K562 (cell line): ENCODE results near the gene H2BK1. TPM values are rescaled to one million over a fixed set of nuclear protein-coding genes. Genes with fewer than 3 reads are reported as not detected.

ENCODE experiments used
- BHLHE40 ChIP-seq: IDR thresholded peaks from 2 replicates; pipeline ENCODE4 v1.6.1; 2011; ENCODE audit warnings: low read length, improper control_type of control experiment
- ESRRB ChIP-seq: fragments of 250-450 bp; sonication (Bioruptor Pico); IDR thresholded peaks from 2 replicates; pipeline ENCODE4 v1.5.0; 2020; ENCODE audit warnings: mild to moderate bottlenecking, moderate library complexity, borderline replicate concordance
- FUS ChIP-seq: fragments of 200-400 bp; formaldehyde crosslinking; optimal IDR thresholded peaks from 2 replicates; pipeline ENCODE3; 2017; ENCODE audit warnings: low read depth, low read length
- GABPA ChIP-seq: fragments of 200-800 bp; sonication (Bioruptor generic); conservative IDR thresholded peaks from 2 replicates; pipeline ENCODE4 v1.6.1; 2016; ENCODE audit warnings: low read depth, missing genetic modification characterization, missing compliant biosample characterization
- GMEB1 ChIP-seq: fragments of 250-450 bp; sonication (Bioruptor Pico); IDR thresholded peaks from 2 replicates; pipeline ENCODE4 v1.4.0; 2020; ENCODE audit warnings: mild to moderate bottlenecking
- GTF2A2 ChIP-seq: IDR thresholded peaks from 2 replicates; pipeline ENCODE4 v1.6.1; 2016; ENCODE audit warnings: mild to moderate bottlenecking, missing genetic modification characterization, missing compliant biosample characterization
- MTA1 ChIP-seq: fragments of 450-650 bp; IDR thresholded peaks from 2 replicates; pipeline ENCODE4 v1.6.1; 2017; ENCODE audit warnings: borderline replicate concordance
- MTF1 ChIP-seq: fragments of 250-450 bp; sonication (Bioruptor Pico); IDR thresholded peaks from 2 replicates; pipeline ENCODE4 v1.9.0; 2021; ENCODE audit warnings: moderate library complexity, mild to moderate bottlenecking, inconsistent platforms, borderline replicate concordance
- NCOA6 ChIP-seq: fragments of 450-650 bp; IDR thresholded peaks from 2 replicates; pipeline ENCODE4 v1.6.1; 2017; ENCODE audit warnings: mild to moderate bottlenecking
- NR3C1 ChIP-seq: sonication (generic); formaldehyde crosslinking; IDR thresholded peaks from 2 replicates; pipeline ENCODE4 v1.8.1; 2022; ENCODE audit warnings: missing genetic modification reagents
- PATZ1 ChIP-seq: fragments of 250-450 bp; sonication (Bioruptor Pico); IDR thresholded peaks from 2 replicates; pipeline ENCODE4 v1.5.0; 2020; ENCODE audit warnings: mild to moderate bottlenecking, borderline replicate concordance
- POLR3G ChIP-seq: IDR thresholded peaks from 2 replicates; pipeline ENCODE4 v1.6.1; 2011; ENCODE audit not compliant: insufficient read length, insufficient replicate concordance; ENCODE audit errors: extremely low read depth
- RBM22 ChIP-seq: fragments of 200-400 bp; formaldehyde crosslinking; IDR thresholded peaks from 2 replicates; pipeline ENCODE4 v1.6.1; 2018; ENCODE audit warnings: low read length, low read depth; ENCODE audit not compliant: poor library complexity, severe bottlenecking
- RBM39 ChIP-seq: fragments of 200-400 bp; formaldehyde crosslinking; optimal IDR thresholded peaks from 2 replicates; pipeline ENCODE3; 2018; ENCODE audit warnings: low read depth, low read length
- SAFB ChIP-seq: fragments of 200-400 bp; formaldehyde crosslinking; IDR thresholded peaks from 2 replicates; pipeline ENCODE4 v1.6.1; 2017; ENCODE audit warnings: low read depth, low read length, borderline replicate concordance
- UBTF ChIP-seq, 2 experiments: IDR thresholded peaks; 2 replicates each; pipeline ENCODE4 v1.6.1; 2012; ENCODE audit warnings: improper control_type of control experiment in 2 of 2, low read depth in 2 of 2, low read length in 2 of 2, borderline replicate concordance in 1 of 2
- ZBTB17 ChIP-seq: fragments of 450-650 bp; formaldehyde crosslinking; IDR thresholded peaks from 2 replicates; pipeline ENCODE4 v1.4.0; 2020; ENCODE audit warnings: mild to moderate bottlenecking
- ZNF121 ChIP-seq: sonication (generic); formaldehyde crosslinking; conservative IDR thresholded peaks from 2 replicates; pipeline ENCODE4 v1.8.0; 2022; ENCODE audit warnings: missing genetic modification reagents
- polyA plus RNA-seq, 8 experiments: library from polyadenylated mRNA; depleted of rRNA in 4 of 8; stranded (reverse) in 5 of 8; unstranded in 3 of 8; fragments of >200 nt; fragmentation: Nextera tagmentation in 2 of 8; fragmentation: Illumina TruSeq in 1 of 8; extraction: Ambion mirVana in 2 of 8; extraction: Trizol in 1 of 8; gene quantifications; 2 replicates each; pipeline versions ENCODE4 v1.2.1 to v1.2.3, GENCODE V29; 2011 to 2014; ENCODE audit warnings: inconsistent platforms in 1 of 8, missing spikeins in 1 of 8
- total RNA-seq, 7 experiments: library from RNA; depleted of rRNA in 6 of 7; stranded (reverse); fragments of >200 nt in 6 of 7; fragmentation: Illumina TruSeq in 2 of 7; extraction: Trizol in 2 of 7; gene quantifications; 2 replicates each; pipeline versions ENCODE4 v1.2.1 to v1.2.3, GENCODE V29; 2011 to 2021; ENCODE audit warnings: low replicate concordance in 1 of 7

The H2BK1 gene
- total and polyA plus RNA-seq, 9 of the 15 experiments (the other 6 are each of a cell fraction or from before 2014, with no cell fraction given): not detected

GRCh38 chr7:151248346-151249033, 38.2 kb upstream of the H2BK1 start, which contains the start of gene SMARCD3 (continued):
- TF ChIP-seq RBM39 (no peak), PATZ1 (CRISPR knock-in tag) (no peak), POLR3G (no peak), ESRRB (CRISPR knock-in tag) (no peak), MTA1 (peak; percentile 63; the same call in 1 of the 2 replicates), ZNF121 (CRISPR knock-in tag) (no peak), NCOA6 (no peak), GMEB1 (CRISPR knock-in tag) (no peak), GABPA (tag) (no peak), MTF1 (no peak), BHLHE40 (no peak), SAFB (peak; percentile 10; the same call in 1 of the 2 replicates), UBTF (IDR thresholded peaks at IDR 0.05; ENCODE audit: borderline replicate concordance in 1 of 2, low read depth in 2 of 2, low read length in 2 of 2) (peak; percentile 94 to 96; a peak in 3 of 4 replicates), ZBTB17 (CRISPR knock-in tag) (no peak), NR3C1 (CRISPR knock-in tag) (no peak), RBM22 (no peak), FUS (no peak), GTF2A2 (tag) (no peak)
